Body of pancreas (tissue), 4 donors: ENCODE measurements around the gene BBOX1. TPM values are rescaled to one million over a fixed set of nuclear protein-coding genes. Genes with fewer than 3 reads are reported as not detected.

Experiments
- ATAC-seq: fragments of 150-250 bp; one replicate; pipeline ENCODE4 v1.9.1; 2016
- DNase-seq, 4 donors: peaks; one replicate each; pipeline ENCODE4 v3.0.0-alpha.2; 2019
- H3K27ac ChIP-seq, 4 donors: fragments of 200-600 bp; sonication (generic); 1 replicate in 3 of 4; 2 replicates in 1 of 4; pipeline versions ENCODE4 v1.5.1 to v1.6.1; 2016 to 2019; ENCODE audit warnings: mild to moderate bottlenecking in 1 of 4, mixed read lengths in 1 of 4, moderate library complexity in 1 of 4
- H3K27me3 ChIP-seq, 2 donors: fragments of 200-600 bp; sonication (generic); one replicate each; pipeline ENCODE4 v1.6.0; 2016; ENCODE audit warnings: mild to moderate bottlenecking in 1 of 2
- H3K36me3 ChIP-seq, 2 donors: fragments of 200-600 bp; sonication (generic); replicated peaks in 1 of 2; 2 replicates each; pipeline ENCODE4 v1.5.1; 2016; ENCODE audit warnings: low read depth in 2 of 2; ENCODE audit not compliant: insufficient read depth in 1 of 2
- H3K4me1 ChIP-seq: fragments of 200-600 bp; sonication (generic); one replicate; pipeline ENCODE4 v1.6.0; 2016
- H3K4me3 ChIP-seq, 2 donors: fragments of 200-600 bp; sonication (generic); 1 replicate in 1 of 2; 2 replicates in 1 of 2; pipeline ENCODE4 v1.5.1; 2016 to 2019
- H3K9me3 ChIP-seq, 3 donors: fragments of 200-600 bp; sonication (generic); 1 replicate in 2 of 3; 2 replicates in 1 of 3; pipeline ENCODE4 v1.5.1; 2016
- CTCF ChIP-seq, 7 experiments: fragments of 450-650 bp in 4 of 7; fragments of 200-600 bp in 3 of 7; sonication (generic) in 3 of 7; IDR thresholded peaks; one replicate each; pipeline ENCODE4 v1.5.1; 2016 to 2019; ENCODE audit warnings: antibody characterized with exemption in 7 of 7
- POLR2A ChIP-seq, 3 donors: fragments of 450-650 bp; IDR thresholded peaks; one replicate each; pipeline ENCODE4 v1.6.1; 2016; ENCODE audit warnings: antibody characterized with exemption in 3 of 3, mild to moderate bottlenecking in 2 of 3
- WGBS, 2 donors: methylation state at CpG; one replicate each; pipeline ENCODE4 v1.1.5; 2017; 5-methylcytosine and 5-hydroxymethylcytosine counted together
- intact Hi-C: fragments of 100-400 bp; cut with DNase I; formaldehyde crosslinking; loops from one replicate; pipeline ENCODE4 v1.15.1; 2023
- total RNA-seq, 2 donors: library from RNA; depleted of rRNA; stranded (reverse); fragments of >200 nt; gene quantifications; one replicate each; pipeline ENCODE4 v1.1.0, GENCODE V29; 2016

The BBOX1 gene
- total RNA-seq, 2 donors from 2014 or later = not detected

GRCh38 chr11:27097551-27097950, 56.9 kb downstream of the BBOX1 start:
- intact Hi-C loops = no loop called here
- Histone ChIP-seq H3K36me3 (no peaks in the 10 kb centered on the region), H3K27ac (no peak overlapping the region), H3K4me3 (no peak overlapping the region), H3K4me1 (peaks cover 8% of the 10 kb centered on the region), H3K27me3 (no peaks in the 10 kb centered on the region), H3K9me3 (no peaks in the 10 kb centered on the region)
- no peak for DNase-seq
- TF ChIP-seq CTCF (IDR thresholded peaks at IDR 0.05) (no peak), POLR2A (IDR thresholded peaks at IDR 0.05) (no peak)
- no peak for ATAC-seq
- WGBS, 2 donors = 73 to 75% methylated on average over 4 of the region's 4 CpGs

GRCh38 chr11:27100534-27100933, 59.9 kb downstream of the BBOX1 start:
- TF ChIP-seq CTCF (IDR thresholded peaks at IDR 0.05) = no peak
- Histone ChIP-seq H3K27ac (no peak overlapping the region), H3K4me1 (no peaks in the 10 kb centered on the region), H3K4me3 (no peak overlapping the region), H3K27me3 (no peaks in the 10 kb centered on the region), H3K36me3 (no peaks in the 10 kb centered on the region), H3K9me3 (no peaks in the 10 kb centered on the region)
- no peak for ATAC-seq
- intact Hi-C loops = no loop called here
- no peak for DNase-seq

- Histone ChIP-seq H3K27ac (no peak overlapping the region), H3K36me3 (no peaks in the 10 kb centered on the region), H3K27me3 (no peaks in the 10 kb centered on the region), H3K9me3 (no peaks in the 10 kb centered on the region), H3K4me3 (no peak overlapping the region), H3K4me1 (no peaks in the 10 kb centered on the region)
- DNase-seq (no peak), ATAC-seq (no peak)
- intact Hi-C loops = no loop called here
- TF ChIP-seq POLR2A (IDR thresholded peaks at IDR 0.05) = no peak
- TF ChIP-seq CTCF (IDR thresholded peaks at IDR 0.05) = no peak
Observed at GRCh38 chr11:27107548-27107947, 66.9 kb downstream of the BBOX1 start.

GRCh38 chr11:27108809-27109208, 68.2 kb downstream of the BBOX1 start:
- no peak overlapping the region for H3K4me3 ChIP-seq
- ATAC-seq (no peak), DNase-seq (no peak)
- H3K9me3 ChIP-seq = no peaks in the 10 kb centered on the region
- 67 to 72% methylated on average over 4 of the region's 4 CpGs for WGBS, 2 donors
- TF ChIP-seq CTCF (IDR thresholded peaks at IDR 0.05) = no peak
- TF ChIP-seq POLR2A (IDR thresholded peaks at IDR 0.05) = no peak
- no peaks in the 10 kb centered on the region for H3K36me3 ChIP-seq
- no peaks in the 10 kb centered on the region for H3K27me3 ChIP-seq
- H3K4me1 ChIP-seq = no peaks in the 10 kb centered on the region
- no peak overlapping the region for H3K27ac ChIP-seq
- intact Hi-C loops = no loop called here

- H3K27me3 ChIP-seq = no peaks in the 10 kb centered on the region
- no peaks in the 10 kb centered on the region for H3K9me3 ChIP-seq
- no peaks in the 10 kb centered on the region for H3K36me3 ChIP-seq
- no peak overlapping the region for H3K27ac ChIP-seq
- H3K4me1 ChIP-seq = no peaks in the 10 kb centered on the region
- DNase-seq = no peak
- WGBS, 2 donors = 55 to 56% methylated on average over 2 of the region's 2 CpGs
- TF ChIP-seq POLR2A (IDR thresholded peaks at IDR 0.05) = no peak
- no peak for TF ChIP-seq CTCF (IDR thresholded peaks at IDR 0.05)
- no peak overlapping the region for H3K4me3 ChIP-seq
- no peak for ATAC-seq
- intact Hi-C loops = no loop called here
Observed at GRCh38 chr11:27111896-27112295, 71.3 kb downstream of the BBOX1 start.
